SK-N-SH treated with all-trans-retinoic acid at 6 μM for 48 hours (cell line): ENCODE results near the gene INPP5J.
"Not testable (repeated sequence)": the region's sequence is repeated elsewhere in the genome, so short reads cannot be mapped to it uniquely, and the experiment has no call there.

Experiments used
- ATAC-seq: fragments of 200-7000 bp; cut with Tn5 transposase; 3 replicates; pipeline ENCODE4 v1.9.1; 2020; ENCODE audit warnings: mild to moderate bottlenecking, moderate library complexity
- ARNTL ChIP-seq: fragments of 450-650 bp; formaldehyde crosslinking; IDR thresholded peaks from 2 replicates; pipeline ENCODE4 v1.5.0; 2020; ENCODE audit warnings: low read depth, mild to moderate bottlenecking, moderate library complexity, borderline replicate concordance
- BACH2 ChIP-seq: fragments of 250-450 bp; sonication (Bioruptor Pico); IDR thresholded peaks from 2 replicates; pipeline ENCODE4 v1.9.0; 2021; ENCODE audit warnings: mild to moderate bottlenecking, borderline replicate concordance
- CREB5 ChIP-seq: fragments of 250-450 bp; sonication (Bioruptor Pico); IDR thresholded peaks from 2 replicates; pipeline ENCODE4 v1.5.1; 2020; ENCODE audit warnings: low read depth, mild to moderate bottlenecking, moderate library complexity
- CSDC2 ChIP-seq: fragments of 250-450 bp; sonication (Bioruptor Pico); IDR thresholded peaks from 2 replicates; pipeline ENCODE4 v1.5.0; 2020; ENCODE audit warnings: mild to moderate bottlenecking, moderate library complexity
- CSRNP3 ChIP-seq: fragments of 250-450 bp; sonication (Bioruptor Pico); IDR thresholded peaks from 2 replicates; pipeline ENCODE4 v1.5.1; 2021; ENCODE audit warnings: mild to moderate bottlenecking, moderate library complexity
- ESRRG ChIP-seq: fragments of 250-450 bp; sonication (Bioruptor Pico); IDR thresholded peaks from 2 replicates; pipeline ENCODE4 v1.6.1; 2021; ENCODE audit warnings: mild to moderate bottlenecking
- GLIS3 ChIP-seq: fragments of 250-450 bp; sonication (Bioruptor Pico); IDR thresholded peaks from 2 replicates; pipeline ENCODE4 v1.5.0; 2020; ENCODE audit warnings: mild to moderate bottlenecking, moderate library complexity
- ISL1 ChIP-seq: fragments of 250-450 bp; sonication (Bioruptor Pico); IDR thresholded peaks from 2 replicates; pipeline ENCODE4 v2.1.2; 2022; ENCODE audit warnings: mild to moderate bottlenecking, moderate library complexity
- OSR1 ChIP-seq: fragments of 250-450 bp; sonication (Bioruptor Pico); IDR thresholded peaks from 2 replicates; pipeline ENCODE4 v1.8.0; 2022; ENCODE audit warnings: moderate library complexity, mild to moderate bottlenecking, inconsistent platforms
- POU6F1 ChIP-seq: fragments of 250-450 bp; sonication (Bioruptor Pico); IDR thresholded peaks from 2 replicates; pipeline ENCODE4 v1.8.0; 2021; ENCODE audit warnings: low read depth, mild to moderate bottlenecking, moderate library complexity, borderline replicate concordance
- RARB ChIP-seq: fragments of 250-450 bp; sonication (Bioruptor Pico); IDR thresholded peaks from 2 replicates; pipeline ENCODE4 v1.8.0; 2021; ENCODE audit warnings: mild to moderate bottlenecking, moderate library complexity
- SNAI2 ChIP-seq: fragments of 250-450 bp; sonication (Bioruptor Pico); IDR thresholded peaks from 2 replicates; pipeline ENCODE4 v1.5.0; 2020; ENCODE audit warnings: mild to moderate bottlenecking, moderate library complexity
- TCF4 ChIP-seq: fragments of 250-450 bp; sonication (Bioruptor Pico); IDR thresholded peaks from 2 replicates; pipeline ENCODE4 v1.8.0; 2021; ENCODE audit warnings: mild to moderate bottlenecking, moderate library complexity, borderline replicate concordance
- TOX ChIP-seq: fragments of 250-450 bp; sonication (Bioruptor Pico); IDR thresholded peaks from 2 replicates; pipeline ENCODE4 v1.8.0; 2021; ENCODE audit warnings: mild to moderate bottlenecking, moderate library complexity, borderline replicate concordance
- TSHZ2 ChIP-seq: fragments of 250-450 bp; sonication (Bioruptor Pico); IDR thresholded peaks from 2 replicates; pipeline ENCODE4 v1.5.0; 2020; ENCODE audit warnings: mild to moderate bottlenecking, moderate library complexity
- ZC3H10 ChIP-seq: fragments of 250-450 bp; sonication (Bioruptor Pico); IDR thresholded peaks from 2 replicates; pipeline ENCODE4 v1.5.1; 2021; ENCODE audit warnings: mild to moderate bottlenecking, moderate library complexity
- ZFP3 ChIP-seq: fragments of 250-450 bp; sonication (Bioruptor Pico); IDR thresholded peaks from 2 replicates; pipeline ENCODE4 v1.5.0; 2020; ENCODE audit warnings: mild to moderate bottlenecking, moderate library complexity
- ZFP30 ChIP-seq: fragments of 450-650 bp; formaldehyde crosslinking; IDR thresholded peaks from 2 replicates; pipeline ENCODE4 v1.5.0; 2022; ENCODE audit warnings: mild to moderate bottlenecking, moderate library complexity
- ZNF565 ChIP-seq: fragments of 450-650 bp; formaldehyde crosslinking; conservative IDR thresholded peaks from 2 replicates; pipeline ENCODE4 v1.5.0; 2020; ENCODE audit warnings: low read depth, mild to moderate bottlenecking, moderate library complexity
- ZNF8 ChIP-seq: fragments of 450-650 bp; formaldehyde crosslinking; IDR thresholded peaks from 2 replicates; pipeline ENCODE4 v1.5.0; 2020; ENCODE audit warnings: mild to moderate bottlenecking, moderate library complexity
- TF ChIP-seq, protein P1 (sequence below): fragments of 250-450 bp; sonication (Bioruptor Pico); IDR thresholded peaks from 2 replicates; pipeline ENCODE4 v1.8.0; 2020; ENCODE audit warnings: mild to moderate bottlenecking, moderate library complexity, borderline replicate concordance

The INPP5J gene

GRCh38 chr22:31107894-31108218 is 14.9 kb upstream of the INPP5J start:
- peak; percentile 36 for ATAC-seq
- TF ChIP-seq OSR1, result no peak
- TF ChIP-seq POU6F1, result no peak
- TF ChIP-seq ZFP3, result no peak

- not testable (repeated sequence) for ATAC-seq
Measured at GRCh38 chr22:31112547-31113091, 10.1 kb upstream of the INPP5J start.

- TF ChIP-seq ZNF565 (CRISPR knock-in tag), result no peak
- no peak for TF ChIP-seq ESRRG (CRISPR knock-in tag)
- TF ChIP-seq ARNTL (CRISPR knock-in tag), result no peak
- no peak for ATAC-seq
Measured at GRCh38 chr22:31118046-31118820, 4.5 kb upstream of the INPP5J start.

DNA sequence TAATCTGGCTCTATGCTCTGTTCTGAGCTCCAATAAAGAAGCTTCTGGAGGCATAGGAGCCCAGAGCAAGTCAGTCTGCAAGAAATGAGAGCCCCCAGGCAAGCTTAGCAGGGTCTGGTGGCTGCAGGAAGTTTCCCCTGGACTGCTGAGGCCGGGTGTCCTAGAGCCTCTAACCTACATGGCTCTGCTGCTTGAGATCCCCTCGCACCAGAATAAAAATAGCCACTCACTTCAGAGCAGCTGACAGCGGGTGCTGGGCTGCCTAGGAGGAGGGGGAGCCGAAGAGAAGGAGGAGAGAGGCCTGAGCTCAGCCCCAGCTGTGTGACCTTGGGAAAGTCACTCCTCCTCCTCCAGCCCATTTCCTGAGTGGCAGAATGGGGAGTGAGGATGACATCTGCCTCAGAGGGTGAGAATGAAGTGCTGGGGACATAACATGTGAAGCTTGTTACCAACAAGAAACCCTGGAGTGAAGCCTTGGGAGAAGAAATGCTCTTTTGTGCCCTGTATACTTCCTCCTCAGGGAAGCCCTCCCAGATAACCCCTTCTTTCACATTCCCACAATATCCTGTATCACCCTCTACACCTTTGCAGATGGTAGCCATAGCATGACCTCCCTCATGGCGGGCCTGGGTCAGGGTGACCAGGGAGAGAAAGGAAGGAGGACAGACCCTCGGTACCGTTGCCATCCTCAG is 3.6 kb upstream of the INPP5J start:
- no peak for ATAC-seq
- TF ChIP-seq RARB (CRISPR knock-in tag) (no peak), ZFP30 (CRISPR knock-in tag) (no peak), TSHZ2 (CRISPR knock-in tag) (no peak)

DNA sequence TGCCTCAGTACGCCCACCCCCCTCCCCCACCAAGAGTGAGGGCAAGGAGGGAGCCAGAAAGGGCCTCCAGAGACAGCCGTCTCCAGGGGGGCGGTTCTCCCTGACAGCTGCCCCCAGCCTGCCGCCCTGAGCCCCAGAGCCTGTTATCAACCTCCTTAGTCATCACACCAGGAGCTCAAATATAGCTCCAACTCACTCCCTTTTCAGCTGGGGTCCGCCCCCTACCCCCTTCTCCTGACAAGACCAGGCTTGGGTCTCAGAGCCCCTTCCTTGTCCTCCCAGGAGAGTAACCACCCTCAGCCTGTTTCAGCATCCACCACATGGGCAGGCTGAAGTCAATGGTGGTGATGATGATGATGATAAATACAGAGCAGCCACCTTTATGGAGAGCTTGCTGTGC is 2.5 kb upstream of the INPP5J start:
- no peak for TF ChIP-seq CREB5 (CRISPR knock-in tag)
- TF ChIP-seq ZC3H10 (CRISPR knock-in tag), result no peak
- no peak for TF ChIP-seq ZFP3
- TF ChIP-seq RARB (CRISPR knock-in tag), result no peak
- no peak for TF ChIP-seq TCF4 (CRISPR knock-in tag)
- no peak for TF ChIP-seq OSR1
- no peak for TF ChIP-seq CSRNP3
- no peak for TF ChIP-seq ZNF565 (CRISPR knock-in tag)
- TF ChIP-seq BACH2 (CRISPR knock-in tag), result no peak
- no peak for TF ChIP-seq ZNF8 (CRISPR knock-in tag)
- no peak for TF ChIP-seq GLIS3 (CRISPR knock-in tag)

GRCh38 chr22:31120642-31121041 is 2.1 kb upstream of the INPP5J start:
- ATAC-seq, result no peak
- TF ChIP-seq, protein P1, sequence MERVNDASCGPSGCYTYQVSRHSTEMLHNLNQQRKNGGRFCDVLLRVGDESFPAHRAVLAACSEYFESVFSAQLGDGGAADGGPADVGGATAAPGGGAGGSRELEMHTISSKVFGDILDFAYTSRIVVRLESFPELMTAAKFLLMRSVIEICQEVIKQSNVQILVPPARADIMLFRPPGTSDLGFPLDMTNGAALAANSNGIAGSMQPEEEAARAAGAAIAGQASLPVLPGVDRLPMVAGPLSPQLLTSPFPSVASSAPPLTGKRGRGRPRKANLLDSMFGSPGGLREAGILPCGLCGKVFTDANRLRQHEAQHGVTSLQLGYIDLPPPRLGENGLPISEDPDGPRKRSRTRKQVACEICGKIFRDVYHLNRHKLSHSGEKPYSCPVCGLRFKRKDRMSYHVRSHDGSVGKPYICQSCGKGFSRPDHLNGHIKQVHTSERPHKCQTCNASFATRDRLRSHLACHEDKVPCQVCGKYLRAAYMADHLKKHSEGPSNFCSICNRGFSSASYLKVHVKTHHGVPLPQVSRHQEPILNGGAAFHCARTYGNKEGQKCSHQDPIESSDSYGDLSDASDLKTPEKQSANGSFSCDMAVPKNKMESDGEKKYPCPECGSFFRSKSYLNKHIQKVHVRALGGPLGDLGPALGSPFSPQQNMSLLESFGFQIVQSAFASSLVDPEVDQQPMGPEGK, result no peak
- TF ChIP-seq ISL1 (CRISPR knock-in tag), result no peak
- no peak for TF ChIP-seq CSDC2 (CRISPR knock-in tag)
- TF ChIP-seq GLIS3 (CRISPR knock-in tag), result no peak
- no peak for TF ChIP-seq SNAI2 (CRISPR knock-in tag)
- no peak for TF ChIP-seq ZC3H10 (CRISPR knock-in tag)
- no peak for TF ChIP-seq ARNTL (CRISPR knock-in tag)
- no peak for TF ChIP-seq TOX
- no peak for TF ChIP-seq TCF4 (CRISPR knock-in tag)
- no peak for TF ChIP-seq ZNF565 (CRISPR knock-in tag)
- TF ChIP-seq CREB5 (CRISPR knock-in tag), result no peak
- no peak for TF ChIP-seq ZFP3
- no peak for TF ChIP-seq ZNF8 (CRISPR knock-in tag)

More for the DNA sequence above, 2.5 kb upstream of the INPP5J start:
- ATAC-seq, result no peak
